ENCODE data around the gene PPP4R3A.

DNA sequence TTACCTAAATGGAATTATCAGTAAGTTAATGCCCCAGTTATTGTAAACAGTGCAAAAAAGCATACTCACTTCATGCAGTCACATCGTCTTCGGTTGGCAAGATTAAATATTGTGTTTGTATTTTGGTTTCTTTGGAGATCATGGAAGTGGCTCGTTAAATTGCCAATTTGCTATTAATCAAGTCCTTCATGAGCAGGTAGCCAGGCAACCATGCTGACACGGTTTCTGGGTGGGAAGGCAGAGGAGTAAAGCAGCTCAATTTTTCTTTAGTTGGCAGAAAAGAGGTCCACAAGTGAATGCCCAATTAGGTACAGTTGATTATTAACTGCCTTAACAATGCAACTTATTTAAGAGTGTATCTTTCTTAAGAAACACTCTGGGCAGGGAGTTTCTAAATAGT is 43.9 kb downstream of the PPP4R3A start:
- TF ChIP-seq, protein P1, sequence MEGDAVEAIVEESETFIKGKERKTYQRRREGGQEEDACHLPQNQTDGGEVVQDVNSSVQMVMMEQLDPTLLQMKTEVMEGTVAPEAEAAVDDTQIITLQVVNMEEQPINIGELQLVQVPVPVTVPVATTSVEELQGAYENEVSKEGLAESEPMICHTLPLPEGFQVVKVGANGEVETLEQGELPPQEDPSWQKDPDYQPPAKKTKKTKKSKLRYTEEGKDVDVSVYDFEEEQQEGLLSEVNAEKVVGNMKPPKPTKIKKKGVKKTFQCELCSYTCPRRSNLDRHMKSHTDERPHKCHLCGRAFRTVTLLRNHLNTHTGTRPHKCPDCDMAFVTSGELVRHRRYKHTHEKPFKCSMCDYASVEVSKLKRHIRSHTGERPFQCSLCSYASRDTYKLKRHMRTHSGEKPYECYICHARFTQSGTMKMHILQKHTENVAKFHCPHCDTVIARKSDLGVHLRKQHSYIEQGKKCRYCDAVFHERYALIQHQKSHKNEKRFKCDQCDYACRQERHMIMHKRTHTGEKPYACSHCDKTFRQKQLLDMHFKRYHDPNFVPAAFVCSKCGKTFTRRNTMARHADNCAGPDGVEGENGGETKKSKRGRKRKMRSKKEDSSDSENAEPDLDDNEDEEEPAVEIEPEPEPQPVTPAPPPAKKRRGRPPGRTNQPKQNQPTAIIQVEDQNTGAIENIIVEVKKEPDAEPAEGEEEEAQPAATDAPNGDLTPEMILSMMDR (IDR thresholded peaks at IDR 0.05), result no peak
- no peak for TF ChIP-seq POLR2A (IDR thresholded peaks at IDR 0.05)

All from testis (tissue), 2 donors.